Measurements from ENCODE around the gene CA10. TPM values are rescaled to one million over a fixed set of nuclear protein-coding genes. Genes with fewer than 3 reads are reported as not detected.

Gene CA10
- total RNA-seq, 2 donors from 2014 or later: not detected

DNA sequence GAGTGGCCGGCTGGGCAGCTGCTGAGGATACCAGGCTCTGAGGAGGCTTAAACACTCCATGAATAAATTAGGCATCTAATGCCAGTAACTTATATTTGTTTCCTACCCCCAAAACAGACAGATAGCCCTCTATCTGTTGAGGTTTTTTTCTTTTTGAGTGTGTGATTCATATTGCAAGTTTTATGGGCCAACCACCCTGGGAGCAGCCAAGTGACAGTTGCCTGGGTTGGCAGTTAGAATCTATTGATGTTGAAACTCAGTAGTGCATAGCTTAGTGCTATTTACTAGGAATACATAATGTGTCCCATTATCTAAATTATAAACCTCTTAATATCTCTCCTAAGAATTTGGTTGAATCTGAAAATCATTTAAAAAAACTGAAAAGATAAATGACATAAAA, 397.4 kb downstream of the CA10 start:
- DNase-seq: no peak
- ATAC-seq: no peak
- intact Hi-C loops (cut with DNase I, micrococcal nuclease): no loop called here

DNA sequence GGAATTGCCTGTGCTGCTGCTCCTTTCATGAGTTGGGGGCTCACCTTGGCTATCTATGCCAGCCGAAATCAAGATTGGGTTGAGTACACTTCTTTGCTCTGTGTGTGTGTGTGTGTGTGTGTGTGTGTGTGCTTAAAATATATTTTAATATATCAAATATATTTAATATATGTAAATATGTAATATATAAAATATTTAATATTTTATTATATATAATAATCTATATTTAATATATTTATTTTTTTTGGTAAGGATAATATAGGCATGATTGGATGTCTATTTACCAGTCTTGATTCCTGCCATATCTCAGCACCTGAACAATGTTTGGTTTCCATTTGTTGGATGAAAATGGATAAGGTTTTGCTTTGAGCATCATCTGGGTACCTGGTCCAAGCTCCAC, 399.3 kb downstream of the CA10 start:
- intact Hi-C loops (cut with DNase I, micrococcal nuclease): no loop called here
- no peak for DNase-seq

GRCh38 chr17:51751072-51751471, 407.4 kb downstream of the CA10 start:
- no peak for DNase-seq
- ATAC-seq: no peak
- intact Hi-C loops (cut with DNase I, micrococcal nuclease): no loop called here

More for the DNA sequence above, 399.3 kb downstream of the CA10 start:
- no peak for ATAC-seq

GRCh38 chr17:51748749-51749604, 409.5 kb downstream of the CA10 start:
- no peak for DNase-seq
- ATAC-seq: no peak
- intact Hi-C loops (cut with DNase I, micrococcal nuclease): no loop called here

DNA sequence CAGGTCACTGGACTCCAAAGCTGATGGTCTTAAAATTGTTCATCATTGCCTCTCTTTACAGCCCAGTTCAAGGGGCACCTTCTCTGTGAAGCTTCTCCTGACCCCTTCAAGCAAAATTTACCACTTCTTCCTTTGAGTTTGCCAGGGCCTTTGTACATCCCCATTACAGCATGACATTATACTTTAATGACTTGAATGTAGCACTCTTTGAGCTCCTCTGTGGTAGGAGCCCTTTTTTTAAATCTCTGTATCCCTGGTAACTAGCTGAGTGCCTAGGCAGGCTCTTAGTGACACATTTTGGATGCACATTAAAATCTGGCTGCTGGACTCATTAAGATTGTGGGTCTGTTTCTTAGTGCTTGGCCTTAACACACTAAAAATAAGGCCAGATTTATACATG, 412.1 kb downstream of the CA10 start:
- intact Hi-C loops (cut with DNase I, micrococcal nuclease): no loop called here
- DNase-seq: no peak

GRCh38 chr17:51745993-51746392, 412.5 kb downstream of the CA10 start:
- DNase-seq: no peak
- ATAC-seq: no peak
- intact Hi-C loops (cut with DNase I, micrococcal nuclease): no loop called here

More for the DNA sequence above, 412.1 kb downstream of the CA10 start:
- no peak for ATAC-seq

GRCh38 chr17:51743477-51743876, 415.0 kb downstream of the CA10 start:
- intact Hi-C loops (cut with DNase I, micrococcal nuclease): no loop called here
- DNase-seq (no peak), ATAC-seq (no peak)

- DNase-seq (no peak), ATAC-seq (no peak)
- intact Hi-C loops (cut with DNase I, micrococcal nuclease): no loop called here
These were observed 415.9 kb downstream of the CA10 start for GRCh38 chr17:51742571-51742970.

DNA sequence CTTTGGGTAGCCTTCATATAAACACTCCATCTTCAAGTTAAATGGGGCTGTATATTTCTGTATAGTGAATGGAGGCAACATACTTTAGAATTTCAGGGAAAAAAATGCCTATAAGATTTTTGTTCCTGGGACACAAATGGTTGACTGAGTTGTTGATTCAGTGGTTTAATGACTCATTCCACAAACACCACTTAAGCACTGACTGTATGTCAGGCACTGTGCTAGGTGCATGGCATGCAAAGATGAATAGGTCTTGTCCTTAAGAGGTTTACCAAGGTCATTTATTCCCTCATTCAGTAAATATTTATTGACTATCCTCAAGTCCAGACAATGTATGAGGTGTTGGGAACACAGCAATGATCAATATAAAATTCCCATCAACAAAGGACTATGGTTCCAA, 417.1 kb downstream of the CA10 start:
- intact Hi-C loops (cut with DNase I, micrococcal nuclease): no loop called here
- no peak for DNase-seq
- no peak for ATAC-seq

DNA sequence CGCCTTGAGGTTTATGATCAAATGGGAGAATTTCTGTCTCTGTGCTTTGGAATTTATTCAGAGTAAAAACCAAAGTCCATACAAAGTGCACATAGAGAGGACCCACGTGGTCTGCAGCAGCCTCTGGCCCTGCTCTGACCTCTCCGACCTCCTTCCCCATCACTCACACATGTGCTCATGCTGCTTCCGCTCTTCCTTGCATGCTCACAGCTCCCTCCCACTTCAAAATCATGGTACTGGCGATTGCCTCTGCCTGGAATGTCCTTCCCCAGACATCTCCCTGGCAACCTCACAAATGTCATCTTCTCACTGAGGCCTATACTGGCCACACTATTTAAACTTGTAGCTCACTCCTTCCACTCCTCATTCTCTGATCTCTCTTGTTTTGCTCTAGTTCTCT, 418.0 kb downstream of the CA10 start:
- no peak for ATAC-seq
- intact Hi-C loops (cut with DNase I, micrococcal nuclease): no loop called here
- no peak for DNase-seq

GRCh38 chr17:51739245-51739886, 419.1 kb downstream of the CA10 start:
- ATAC-seq (peak; percentile 94), DNase-seq (no peak)
- intact Hi-C loops (cut with DNase I, micrococcal nuclease): no loop called here

GRCh38 chr17:51736356-51736755, 422.2 kb downstream of the CA10 start:
- intact Hi-C loops (cut with DNase I, micrococcal nuclease): no loop called here
- DNase-seq (no peak), ATAC-seq (no peak)

- intact Hi-C loops (cut with DNase I, micrococcal nuclease): no loop called here
- no peak for ATAC-seq
- DNase-seq: no peak
These were observed 423.5 kb downstream of the CA10 start for GRCh38 chr17:51734976-51735375.

- DNase-seq (no peak), ATAC-seq (no peak)
- intact Hi-C loops (cut with DNase I, micrococcal nuclease): no loop called here
These were observed 424.1 kb downstream of the CA10 start for GRCh38 chr17:51734462-51734861.

DNA sequence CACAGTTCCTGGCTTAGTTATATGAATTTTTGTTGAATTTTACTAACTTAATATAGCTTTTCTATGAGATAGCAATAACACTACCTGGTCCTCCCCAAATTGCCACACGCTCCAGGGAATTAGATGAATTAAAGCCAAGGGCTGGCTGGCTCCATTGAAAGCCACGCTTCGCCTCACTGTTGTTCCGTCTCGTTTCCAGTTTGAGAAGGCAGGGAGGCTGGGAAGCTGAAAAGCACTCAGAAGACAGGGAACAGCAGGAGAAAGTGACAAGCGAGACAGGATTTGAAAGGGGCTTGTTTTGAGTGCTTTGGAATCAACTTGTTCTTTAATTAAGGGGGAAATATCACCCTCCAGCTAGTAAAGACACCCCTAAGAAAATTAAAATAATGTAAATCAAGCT, 425.3 kb downstream of the CA10 start:
- intact Hi-C loops (cut with DNase I, micrococcal nuclease): no loop called here
- ATAC-seq: no peak
- no peak for DNase-seq

DNA sequence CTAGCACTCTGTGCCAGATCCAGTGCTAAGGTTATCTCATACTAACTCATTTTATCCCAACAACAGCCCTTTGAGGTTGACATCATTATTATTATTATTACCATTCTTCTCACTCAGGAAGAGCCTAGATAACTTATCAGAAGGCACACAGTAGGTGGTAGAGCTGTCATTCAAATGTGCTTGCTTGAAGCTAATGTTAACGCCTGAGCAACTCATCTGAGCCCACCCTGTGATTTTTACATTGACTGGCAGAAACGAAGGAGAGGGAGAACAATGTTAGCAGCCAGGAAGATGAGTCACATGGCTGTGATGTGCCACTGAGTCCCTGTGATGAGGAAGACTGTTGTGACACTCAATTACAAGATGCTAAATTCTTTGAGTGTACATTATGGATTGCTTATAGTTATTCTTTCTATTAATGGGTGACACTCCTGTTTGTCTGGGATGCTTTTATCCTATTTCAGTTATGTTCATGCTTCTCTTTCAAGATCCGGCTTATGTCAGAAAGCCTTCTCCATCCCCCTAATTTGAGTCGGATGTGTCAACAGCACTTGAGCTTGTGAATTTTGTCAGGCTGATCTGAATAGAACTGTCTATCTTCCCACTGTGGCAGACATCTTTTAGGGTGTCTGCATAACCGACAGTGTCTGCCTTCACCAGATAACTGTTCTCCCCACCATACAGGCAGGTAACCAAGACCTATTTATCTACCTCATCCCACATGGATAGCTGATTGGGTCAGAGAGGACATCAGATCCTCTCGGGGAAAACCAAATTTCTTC, 426.4 kb downstream of the CA10 start:
- ATAC-seq: no peak
- no peak for DNase-seq
- intact Hi-C loops (cut with DNase I, micrococcal nuclease): no loop called here

- intact Hi-C loops (cut with DNase I, micrococcal nuclease): no loop called here
- ATAC-seq: no peak
- DNase-seq: no peak
These were observed 428.0 kb downstream of the CA10 start for GRCh38 chr17:51730303-51731050.

- ATAC-seq (no peak), DNase-seq (no peak)
- intact Hi-C loops (cut with DNase I, micrococcal nuclease): no loop called here
These were observed 433.3 kb downstream of the CA10 start for GRCh38 chr17:51725185-51725584.

GRCh38 chr17:51724043-51724580, 434.4 kb downstream of the CA10 start:
- intact Hi-C loops (cut with DNase I, micrococcal nuclease): no loop called here
- ATAC-seq (no peak), DNase-seq (no peak)
